Hematopoietic multipotent progenitor cell treated with erythropoietin and hydrocortisone succinate and interleukin-3 and kit ligand, for 17 days (in vitro differentiated cells): ENCODE results near the gene MATCAP1.
A peak's percentile ranks its signal among the peaks of the same experiment; 100 is the strongest.

Experiments used
- DNase-seq: peaks from one replicate; pipeline ENCODE4 v3.0.0-alpha.2; 2015; ENCODE audit warnings: low spot score

Gene MATCAP1

DNA sequence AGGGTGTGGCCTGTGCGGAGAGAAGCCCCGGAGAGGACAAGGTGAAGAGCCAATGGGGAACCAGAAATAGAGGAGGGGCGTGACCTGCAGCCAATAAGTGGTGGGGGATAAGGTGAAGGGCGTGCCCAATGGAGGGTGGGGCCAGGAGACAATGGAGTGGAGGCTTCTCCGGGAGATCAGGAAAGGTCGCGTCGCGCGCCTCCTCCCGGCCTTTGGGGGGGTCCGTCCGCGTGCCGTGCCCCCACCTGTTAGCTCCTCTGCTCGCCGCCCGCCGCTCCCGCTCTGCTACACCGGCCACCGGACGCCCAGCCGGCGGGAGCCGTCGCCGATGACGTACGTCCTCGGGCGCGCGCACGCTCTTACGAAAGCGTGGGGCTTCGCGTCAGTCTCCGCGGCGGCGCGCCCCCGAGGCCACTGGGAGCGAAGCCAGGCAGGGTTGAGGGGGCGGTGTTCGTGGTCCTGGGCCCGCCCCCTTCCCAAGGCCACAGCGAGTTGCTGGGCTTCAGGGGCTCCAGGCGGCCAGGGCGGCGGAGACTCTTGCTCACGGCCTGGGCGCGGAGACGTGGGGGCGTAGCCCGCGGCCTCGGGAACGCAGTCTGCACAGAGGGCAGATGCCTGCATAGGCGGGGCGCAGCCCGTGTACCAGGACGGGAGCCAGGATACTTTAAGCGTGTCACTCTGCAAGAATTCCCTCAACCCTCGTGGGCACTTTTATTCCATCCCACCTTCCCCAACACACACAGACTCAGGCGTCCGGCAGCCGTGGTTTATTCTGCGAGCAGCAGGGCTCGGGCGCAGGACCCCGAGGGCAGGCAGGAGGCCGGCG, at the start of gene MATCAP1:
TSS of gene MATCAP1 (minus strand) at position 337 of the 826 bp plus-strand sequence. CDS start 3,353 bp downstream, outside the sequence.
- peak; percentile 90 for DNase-seq

DNA sequence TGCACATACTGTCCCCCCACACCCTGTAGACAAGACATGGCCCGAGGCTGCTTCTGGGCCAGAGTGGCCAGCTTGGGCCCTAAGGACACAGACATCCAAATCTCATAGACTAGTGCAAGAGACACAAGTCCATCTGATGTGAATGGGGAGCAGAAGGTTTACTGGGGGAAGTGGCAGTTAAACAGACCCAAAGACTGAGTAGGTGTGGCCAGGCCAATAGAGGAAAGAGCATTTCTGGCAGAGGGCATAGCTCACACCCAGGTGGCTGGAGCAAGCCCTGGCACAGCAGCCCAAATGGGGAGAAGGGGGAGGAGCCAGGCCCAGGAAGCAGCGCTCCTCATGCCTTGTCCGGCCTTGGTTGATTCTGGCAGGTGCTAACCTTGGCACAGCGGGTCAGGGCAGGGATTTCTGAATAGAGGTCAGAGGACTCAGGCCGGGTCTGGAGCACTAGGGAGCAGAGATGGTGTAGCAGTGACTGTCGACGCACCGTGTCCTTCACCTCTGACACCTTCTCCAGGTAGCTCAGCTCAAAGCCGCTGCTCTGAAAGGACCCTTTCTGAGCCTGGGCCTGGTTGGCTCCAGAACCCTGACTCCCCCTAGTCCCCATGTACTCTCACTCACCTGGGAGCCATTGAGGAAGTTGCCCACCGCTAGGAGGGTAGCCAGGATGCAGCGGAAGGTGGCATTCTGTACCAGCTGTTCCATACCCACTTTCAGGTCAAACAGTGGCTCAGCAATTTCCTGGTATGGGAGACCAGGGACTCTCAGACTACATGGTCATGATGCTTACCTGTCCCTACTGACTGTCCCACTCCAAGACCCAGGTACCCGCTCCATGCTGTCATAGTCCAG, 47.3 kb upstream of the MATCAP1 start:
- DNase-seq: no peak

DNA sequence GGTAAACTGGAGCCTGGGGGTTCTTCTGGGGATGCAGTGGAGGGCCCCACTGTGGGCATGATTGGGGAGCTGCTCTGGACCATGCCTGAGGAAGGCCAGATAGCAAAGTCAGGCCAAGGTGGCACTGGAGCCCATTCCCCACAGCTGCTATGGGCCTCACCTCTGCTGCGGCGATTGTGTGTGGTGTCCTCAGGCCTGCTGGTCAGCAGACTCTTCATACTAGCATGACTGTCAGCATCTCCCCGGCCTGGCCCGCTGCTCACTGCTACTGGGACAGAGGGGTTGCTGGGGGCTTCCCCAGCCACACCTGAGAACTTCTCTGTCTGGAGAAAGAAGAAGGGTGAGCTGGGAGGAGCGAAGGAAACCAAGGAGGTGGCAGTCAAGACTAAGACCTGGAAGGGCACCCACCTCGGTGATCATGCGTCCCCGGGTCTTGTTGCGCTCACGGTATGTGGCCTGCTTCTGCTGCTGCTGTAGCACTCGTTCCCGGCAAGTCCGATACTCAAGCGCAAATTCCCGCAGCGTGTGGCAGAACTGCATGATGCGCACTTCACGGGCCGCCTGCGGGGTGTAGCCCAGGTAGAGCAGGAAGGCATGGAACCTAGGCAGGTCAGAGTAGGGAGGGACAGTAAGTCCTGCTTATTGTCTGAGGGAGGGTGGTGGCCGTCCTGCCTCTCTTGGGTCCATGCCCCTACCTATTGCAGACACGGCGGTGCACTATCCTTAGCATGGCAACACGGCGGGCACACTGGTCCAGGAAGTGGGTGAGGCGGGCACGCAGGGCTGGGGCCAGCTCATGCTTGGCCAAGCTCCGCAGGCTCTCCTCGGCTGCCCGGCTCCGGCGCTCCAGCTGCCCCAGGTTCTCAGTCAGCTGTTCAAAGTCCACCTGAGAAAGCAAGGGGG, 46.4 kb upstream of the MATCAP1 start:
- DNase-seq: no peak

DNA sequence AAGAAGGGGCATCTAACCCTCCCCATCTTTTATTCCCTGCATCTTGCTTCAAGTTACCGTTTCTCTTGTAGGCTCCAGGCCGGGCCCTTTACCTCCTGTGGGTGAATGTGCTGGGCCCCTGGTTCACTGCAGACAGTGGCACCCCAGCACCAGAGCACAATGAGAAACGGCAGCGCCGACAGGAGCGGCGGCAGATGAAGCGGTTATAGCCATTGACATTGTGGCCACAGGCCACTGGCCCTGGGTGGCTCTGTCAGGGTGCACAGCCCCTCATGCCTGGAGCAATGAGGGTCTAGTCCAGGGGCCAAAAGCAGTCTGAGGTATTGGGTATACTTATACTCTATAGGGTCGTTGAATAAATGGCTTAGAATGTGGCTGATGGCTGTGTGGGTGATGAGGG, 45.1 kb upstream of the MATCAP1 start:
- DNase-seq: no peak

DNA sequence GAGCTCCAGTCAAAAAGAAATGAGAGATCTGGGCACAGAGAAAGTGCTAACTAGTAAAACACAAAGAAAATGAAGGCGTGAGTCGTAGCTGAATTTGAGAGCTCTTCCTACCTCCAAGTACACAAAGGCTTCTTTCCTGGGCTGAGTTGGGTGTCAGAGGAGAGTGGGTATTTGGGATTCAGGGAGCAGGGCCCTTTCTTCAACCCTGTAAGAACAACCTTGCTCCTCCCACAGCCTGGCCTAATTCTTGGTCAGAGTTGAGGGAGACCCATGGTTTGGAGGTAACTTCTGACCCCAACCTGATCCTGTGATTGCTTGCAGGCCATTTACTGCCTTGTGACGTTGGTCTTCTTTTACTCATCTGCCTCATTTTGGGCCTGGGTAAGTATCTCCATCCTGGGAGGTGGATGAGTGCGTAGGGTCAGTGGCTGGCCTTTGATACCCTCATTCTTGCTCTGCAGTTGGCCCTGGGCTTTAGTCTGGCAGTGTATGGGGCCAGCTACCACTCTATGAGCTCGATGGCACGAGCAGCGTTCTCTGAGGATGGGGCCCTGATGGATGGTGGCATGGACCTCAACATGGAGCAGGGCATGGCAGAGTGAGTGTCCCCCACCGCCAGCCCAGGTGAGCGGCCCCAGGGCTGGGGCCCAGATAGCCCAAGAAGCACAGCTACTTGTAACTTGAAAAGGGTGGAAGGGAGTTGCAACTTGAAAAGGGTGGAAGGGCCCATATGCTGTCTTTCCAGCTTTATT, 44.4 kb upstream of the MATCAP1 start:
- no peak for DNase-seq

DNA sequence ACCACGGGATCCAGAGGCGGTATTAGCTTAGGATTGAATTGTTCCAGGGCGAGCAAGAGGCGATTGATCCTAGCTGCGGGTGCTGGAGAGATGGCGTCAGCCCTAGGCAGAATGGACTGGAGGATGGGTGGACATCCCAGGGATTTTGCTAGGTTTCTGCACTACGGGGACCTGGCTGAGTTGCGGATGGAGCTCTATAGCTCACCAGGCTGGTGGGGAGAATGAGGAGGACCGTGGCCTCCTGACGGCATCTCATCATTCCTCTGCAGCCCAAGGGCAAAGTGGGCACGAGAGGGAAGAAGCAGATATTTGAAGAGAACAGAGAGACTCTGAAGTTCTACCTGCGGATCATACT, 43.8 kb upstream of the MATCAP1 start:
- no peak for DNase-seq

DNA sequence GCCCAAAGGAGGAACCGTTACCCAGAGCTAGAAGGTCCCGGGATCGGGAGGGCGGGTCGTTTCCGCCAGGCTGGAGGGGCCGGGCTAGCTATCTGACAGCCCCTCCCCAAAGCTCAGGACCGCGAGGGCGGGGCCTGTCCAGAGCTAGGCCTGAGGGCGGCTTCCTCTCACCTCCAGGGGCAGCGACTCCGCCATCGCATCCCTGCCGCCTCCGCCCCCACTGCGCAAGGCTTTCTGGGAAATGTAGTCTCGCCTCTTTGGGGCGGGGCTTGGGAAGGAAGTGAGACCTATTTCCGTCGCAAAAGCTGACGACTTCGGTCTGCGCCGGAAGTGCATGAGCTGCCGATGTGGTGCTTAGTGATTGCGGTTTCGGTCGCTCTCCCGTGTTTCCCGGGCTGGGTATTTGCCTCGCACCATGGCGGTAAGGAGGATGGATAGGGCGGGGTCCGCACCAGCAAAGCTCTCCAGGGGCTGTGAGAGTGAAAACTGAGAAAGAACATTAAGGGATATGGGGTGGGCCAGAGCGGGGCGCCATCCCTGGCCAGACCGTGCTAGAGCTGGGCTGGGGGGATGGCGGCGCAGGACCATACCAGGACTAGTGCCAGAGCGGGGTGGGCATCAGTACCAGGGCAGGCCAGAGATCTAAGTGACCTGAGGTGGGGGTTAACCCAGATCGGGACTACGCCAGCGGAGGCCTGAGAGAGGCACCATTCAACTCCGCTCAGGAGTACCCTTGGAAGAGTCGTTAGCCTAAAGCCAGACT, 43.2 kb upstream of the MATCAP1 start, which contains the start of gene TMEM208:
TSS of gene TMEM208 (plus strand) at position 327 of the 763 bp plus-strand sequence. CDS start at position 416, 89 bp downstream.
- peak; percentile 100 for DNase-seq

DNA sequence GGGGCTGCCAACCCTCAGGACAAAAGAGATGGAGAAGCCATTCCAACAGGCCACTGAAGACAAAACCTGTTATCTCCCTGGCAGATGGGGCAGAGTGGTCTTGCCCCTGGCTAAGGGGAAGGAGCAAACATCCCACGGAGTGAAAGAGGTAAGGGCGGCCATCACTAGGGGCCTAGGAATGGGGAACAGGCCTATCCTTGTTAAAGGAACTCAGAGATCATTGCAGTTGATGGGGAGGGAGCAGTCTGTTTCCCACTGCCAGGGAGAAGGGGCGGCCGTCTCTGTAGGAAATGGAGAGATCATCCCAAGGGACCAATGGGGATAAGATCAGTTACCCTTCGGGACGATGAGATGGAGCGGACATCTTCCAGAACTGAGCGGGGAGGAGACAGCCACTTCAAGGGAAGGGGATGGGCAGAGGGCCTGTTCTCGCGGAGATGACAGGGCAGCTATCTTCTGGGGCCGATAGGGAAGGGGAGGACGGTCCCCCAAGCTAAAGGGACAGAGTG, 42.6 kb upstream of the MATCAP1 start:
- no peak for DNase-seq

DNA sequence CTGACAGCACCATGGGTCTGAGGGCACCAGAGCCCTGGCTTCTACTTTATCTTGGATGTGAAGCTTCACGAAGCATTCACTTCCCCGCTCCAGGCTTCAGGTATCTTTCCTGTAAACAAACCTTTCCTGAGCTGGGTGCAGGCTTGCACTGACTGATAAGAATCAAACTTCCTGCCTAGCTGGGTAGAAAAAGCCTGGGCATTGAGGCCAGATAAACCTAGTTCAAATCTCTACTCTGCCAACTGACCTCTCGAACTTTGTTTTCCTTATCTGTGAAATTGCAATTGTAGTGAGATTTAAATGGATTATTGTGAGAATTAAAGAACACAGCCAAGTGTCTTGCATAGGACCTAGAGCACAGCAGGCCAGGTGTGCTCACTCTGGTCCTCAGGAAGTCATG, 40.2 kb upstream of the MATCAP1 start:
- DNase-seq: no peak

DNA sequence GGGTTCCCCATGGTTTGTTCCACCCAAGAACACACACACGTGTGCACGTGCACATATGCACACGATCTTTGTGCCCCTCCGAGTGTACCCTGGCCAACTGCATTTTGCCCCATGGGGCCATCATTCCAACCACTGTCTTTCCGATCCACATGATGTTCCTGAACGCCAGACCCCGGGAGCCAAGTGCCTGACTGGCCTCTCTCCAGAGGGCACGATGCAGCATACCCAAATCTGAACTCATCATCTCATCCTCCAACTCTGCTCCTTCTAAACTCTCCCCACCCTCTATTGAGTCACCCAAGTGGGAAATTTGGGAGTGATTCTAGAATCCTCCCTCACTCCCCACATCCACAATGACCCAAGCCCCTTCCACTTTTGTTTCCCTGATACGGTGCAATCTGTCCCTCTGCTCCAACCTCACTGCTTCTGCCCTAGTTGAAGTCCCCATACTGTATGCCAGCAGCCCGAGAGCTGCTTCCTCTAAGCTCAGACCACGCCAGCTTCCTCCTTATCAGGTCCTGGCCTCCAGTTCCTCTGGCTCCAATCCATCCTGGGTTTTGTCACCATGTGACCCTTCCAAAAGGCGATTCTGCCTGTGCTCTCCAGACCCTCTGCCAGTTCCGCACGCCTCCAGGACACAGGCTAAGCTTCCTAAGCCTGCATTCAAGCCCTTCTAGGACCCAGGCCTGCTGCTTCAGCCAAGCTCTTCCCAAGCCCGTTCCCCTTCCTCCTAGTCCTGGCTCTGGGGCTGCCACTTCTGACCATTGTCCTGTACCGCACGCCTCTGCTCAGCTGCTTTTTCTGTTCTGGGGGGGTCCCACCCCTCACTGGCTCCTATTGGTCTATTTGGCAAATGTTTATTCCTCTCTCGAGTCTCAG, 33.1 kb upstream of the MATCAP1 start:
- peak; percentile 59 for DNase-seq

DNA sequence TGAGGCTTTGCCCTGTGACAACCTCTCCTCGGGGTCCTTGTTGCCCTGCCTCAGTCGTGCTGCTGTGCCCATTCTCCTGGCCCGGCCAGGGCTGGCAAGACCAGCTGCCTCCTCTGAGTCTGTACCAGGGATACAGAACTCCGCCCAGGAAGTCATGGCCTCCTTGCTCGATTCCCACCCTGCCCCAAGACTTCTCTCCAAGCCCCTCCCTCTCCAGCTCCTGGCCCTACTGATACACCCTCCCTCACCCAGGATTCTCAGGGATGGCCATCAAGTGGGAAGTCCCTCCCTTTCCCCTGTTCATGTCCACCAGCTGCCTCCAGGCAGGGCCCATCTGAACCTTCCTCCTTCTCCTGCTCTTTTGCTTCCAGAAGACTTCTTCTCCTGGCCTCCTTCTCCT, 31.9 kb upstream of the MATCAP1 start:
- DNase-seq: no peak

DNA sequence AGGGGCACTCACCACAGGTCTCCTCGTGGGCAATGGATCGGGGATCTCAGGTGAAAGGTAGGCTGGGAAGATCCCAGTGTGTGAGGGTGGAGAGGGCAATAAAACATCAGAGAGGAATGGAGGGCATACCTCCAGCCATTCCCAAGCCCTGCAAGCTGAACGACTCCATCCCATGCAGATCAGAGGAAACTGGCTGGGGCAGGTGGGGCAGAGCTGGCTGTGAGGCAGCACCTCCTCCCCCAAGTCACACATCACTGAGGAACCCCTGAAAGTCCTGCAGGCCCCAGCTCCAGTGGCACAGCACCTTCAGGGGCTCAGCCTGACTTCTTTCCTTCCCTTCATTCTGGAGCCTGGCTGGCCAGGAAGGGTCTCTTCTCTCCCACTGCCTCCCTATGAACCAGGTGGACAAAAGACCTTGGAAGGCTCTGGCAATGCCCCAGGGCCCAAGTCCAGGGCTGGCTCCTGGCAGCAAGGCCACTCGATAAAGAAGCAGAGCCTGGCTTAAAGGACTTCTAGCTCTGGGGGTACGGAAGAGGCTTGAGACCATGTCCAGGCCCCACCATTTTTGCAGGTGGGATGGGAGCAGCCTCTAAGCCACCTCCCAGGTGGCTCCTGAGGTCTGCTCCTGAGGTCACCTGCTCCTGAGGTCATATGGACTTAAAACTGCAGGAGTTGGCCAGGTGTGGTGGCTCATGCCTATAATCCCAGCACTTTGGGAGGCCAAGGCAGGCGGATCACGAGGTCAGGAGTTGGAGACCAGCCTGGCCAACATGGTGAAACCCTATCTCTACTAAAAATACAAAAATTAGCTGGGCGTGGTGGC, 29.6 kb upstream of the MATCAP1 start:
- no peak for DNase-seq

DNA sequence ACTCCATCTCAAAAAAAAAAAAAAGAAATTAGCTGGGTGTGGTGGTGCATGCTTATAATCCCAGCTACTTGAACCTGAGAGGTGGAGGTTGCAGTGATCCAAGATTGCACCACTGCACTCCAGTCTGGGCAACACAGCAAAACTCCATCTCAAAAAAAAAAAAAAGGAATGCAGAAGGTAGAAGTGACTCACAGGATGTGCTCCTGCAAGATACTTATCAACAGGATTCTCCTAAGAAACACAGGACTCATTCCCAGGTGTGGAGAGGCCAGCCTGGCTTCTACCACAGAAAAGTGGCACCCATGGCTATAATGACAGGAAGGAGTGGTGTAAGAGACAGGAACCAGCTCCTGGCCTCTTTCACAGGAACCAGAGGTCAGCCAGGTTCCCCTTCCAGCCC, 29.0 kb upstream of the MATCAP1 start:
- DNase-seq: no peak

DNA sequence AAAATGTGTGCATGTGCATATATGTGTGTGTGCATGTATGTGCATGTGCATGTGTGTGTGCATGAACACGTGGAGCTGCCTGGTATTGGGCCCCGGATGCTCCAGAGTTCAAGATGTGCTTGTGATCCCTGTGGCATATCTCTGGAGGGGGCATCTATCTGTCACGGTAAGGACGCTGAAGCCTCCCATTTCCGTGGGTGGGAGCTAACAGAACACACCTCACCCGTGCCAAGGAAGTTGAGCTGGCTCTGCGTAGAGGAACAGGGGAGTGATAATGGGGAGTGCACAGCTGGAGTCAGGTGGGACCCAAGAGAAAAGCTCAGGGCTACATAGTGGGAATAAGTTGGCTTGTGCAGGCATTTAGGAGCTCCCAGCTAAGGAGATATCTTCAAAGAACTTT, 27.9 kb upstream of the MATCAP1 start:
- DNase-seq: no peak

DNA sequence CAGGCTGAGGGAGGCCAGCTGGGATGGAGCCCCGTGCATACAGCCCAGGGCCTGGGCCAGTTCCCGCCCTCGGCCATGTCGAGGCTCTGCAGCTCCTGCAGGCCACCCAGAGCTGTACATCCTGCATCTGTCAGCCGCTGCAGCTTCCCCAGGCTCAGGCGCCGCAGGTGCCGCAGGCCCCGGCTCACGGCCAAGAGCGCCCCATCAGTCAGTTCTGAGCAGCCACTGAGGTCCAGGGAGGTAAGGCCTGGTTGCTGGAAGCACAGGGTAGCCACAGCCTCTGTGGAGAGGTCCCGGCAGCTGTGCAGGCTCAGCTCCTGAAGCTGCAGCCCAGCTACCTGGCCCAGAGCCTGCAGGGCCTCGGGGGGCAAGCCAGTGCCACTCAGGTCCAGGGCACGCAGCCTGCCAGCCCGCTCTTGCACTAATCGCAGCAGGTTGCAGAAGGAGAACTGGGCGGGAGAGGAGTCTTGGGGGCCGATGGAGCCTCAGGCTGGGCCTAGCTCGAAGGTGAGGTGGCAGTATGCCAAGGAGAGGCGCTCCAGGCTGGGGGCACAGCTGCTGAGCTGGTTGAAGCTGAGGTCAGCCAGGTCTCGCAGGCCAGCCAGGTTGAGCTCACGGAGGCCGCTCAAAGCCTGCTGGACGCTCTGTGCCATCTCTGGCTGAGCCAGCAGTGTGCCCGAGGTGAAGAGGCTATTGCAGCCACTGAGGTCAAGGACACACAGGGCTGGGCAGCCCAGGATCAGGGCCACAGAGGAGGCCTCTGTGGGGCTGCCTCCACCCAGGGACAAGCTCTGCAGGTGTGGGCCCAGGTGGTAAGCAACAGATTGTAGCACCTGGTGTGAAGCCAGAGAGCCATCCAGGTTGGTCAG, 26.5 kb upstream of the MATCAP1 start:
- DNase-seq: no peak

DNA sequence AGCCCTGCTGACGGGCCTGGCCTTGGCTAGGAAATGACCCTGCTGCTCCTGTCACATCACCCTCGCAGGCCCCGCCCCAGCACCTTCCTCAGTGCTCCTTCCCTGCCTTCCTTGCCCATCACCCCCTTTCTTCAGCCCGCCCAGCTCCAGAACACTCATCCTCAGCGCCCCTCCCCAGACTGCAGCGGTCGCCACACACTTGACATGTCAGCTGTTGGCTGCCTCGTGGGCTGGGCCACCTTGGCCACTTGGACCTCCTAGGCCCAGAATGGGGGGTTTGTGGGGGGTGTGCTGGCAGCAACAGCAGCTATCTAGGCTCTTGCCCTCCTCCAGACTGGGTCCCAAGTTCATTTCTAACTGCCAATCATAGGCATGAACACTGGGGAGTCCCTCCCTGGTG, 25.8 kb upstream of the MATCAP1 start:
- no peak for DNase-seq

DNA sequence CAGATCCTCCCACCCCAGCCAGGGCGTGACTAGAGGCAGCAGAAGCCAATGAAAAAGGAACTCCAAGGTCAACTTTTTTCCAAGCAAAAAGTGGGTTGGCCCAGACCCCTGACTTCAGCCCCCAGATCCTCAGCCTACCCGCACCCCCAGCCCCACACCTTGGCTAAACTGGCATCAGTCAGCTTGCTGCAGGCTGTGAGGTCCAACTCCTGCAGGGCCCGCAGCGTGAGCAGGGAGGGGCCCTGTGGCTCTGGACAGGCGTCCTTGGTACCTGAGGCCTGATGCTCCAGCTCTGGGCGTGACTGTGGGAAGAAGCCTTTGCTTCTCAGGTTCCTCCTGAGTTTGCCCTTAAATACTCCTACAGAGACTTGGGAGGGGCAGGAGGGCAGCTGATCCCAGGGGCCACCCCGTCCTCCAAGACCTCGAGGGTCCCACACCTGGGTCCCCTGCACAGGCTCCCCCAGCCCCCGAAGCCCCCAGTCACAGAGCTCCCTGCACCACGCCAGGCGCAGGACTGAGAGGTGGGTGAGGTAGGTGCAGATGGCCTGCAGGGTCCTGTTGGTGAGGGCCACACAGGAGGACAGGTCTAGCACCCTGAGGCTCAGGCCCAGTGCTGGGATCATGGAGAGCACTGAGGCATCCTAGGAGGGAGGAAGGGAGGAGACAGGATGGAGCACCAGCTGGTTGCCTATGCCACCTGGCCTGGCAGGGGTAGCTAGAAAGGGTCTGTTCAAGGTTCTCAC, 24.6 kb upstream of the MATCAP1 start:
- no peak for DNase-seq
